Stimulated activated CD8-positive, alpha-beta memory T cell treated with anti-CD3 and anti-CD28 coated beads, Interleukin-4, amount 100 ng/mL, for 24 hours (primary cell): ENCODE measurements around the gene AHNAK.

Experiments used
- DNase-seq: peaks from one replicate; pipeline ENCODE4 v3.0.0-alpha.2; 2020; ENCODE audit warnings: low read depth

AHNAK gene

DNA sequence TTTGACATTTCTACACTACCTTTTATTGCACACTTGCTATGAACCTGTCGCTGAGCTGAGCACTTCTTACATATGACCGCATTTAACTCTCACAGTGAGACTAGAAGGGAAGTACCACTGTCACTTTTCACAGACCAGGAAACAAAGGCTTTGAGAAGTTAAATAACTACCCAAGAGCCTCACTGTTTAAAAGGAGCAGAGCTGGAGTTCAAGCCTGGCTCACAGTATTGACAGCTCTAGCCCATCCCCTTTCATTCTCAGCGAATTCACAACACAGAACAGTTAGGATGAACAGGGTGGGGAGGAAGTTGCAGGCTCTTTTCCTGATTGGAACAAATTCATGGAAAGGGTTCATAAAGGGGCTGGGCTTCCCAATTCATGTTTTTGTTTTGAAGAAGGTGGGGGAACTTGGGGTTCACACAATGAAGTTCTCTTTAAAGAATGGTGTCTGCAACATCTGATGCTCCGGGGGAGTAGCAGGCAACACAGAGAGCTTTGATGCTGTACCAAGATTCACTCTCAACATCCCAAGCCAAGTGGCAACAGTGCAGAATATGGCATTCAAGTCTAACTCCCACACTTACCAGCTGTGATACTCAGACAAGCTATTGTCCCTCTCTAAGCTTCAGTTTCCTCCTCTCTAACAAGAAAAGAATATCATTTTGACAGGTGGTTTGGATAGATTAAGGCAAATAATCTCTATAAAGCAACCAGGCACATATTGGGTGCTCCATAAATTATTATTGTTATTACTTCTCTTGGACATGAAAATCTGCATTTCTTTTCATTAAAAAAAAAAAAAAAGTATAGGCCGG, 110.6 kb downstream of the AHNAK start:
- DNase-seq: no peak

DNA sequence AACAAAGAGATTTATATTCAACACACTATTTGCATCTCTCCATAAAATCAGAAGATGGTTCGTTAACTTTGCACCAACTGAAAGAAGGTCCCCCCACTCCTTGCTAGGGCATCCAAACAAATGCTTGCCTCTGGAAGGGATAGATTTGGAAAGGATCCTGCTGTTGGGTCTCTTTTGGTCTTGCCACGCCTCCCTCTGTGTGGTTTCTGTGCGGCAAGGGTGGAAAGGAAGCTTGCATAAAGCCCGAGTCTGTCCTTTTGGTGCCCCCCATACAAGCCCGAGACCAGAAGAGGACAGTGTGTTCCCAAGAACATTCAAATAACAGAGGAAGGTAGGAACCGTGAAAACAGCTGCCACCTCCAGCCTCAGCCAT, 112.7 kb downstream of the AHNAK start:
- no peak for DNase-seq

DNA sequence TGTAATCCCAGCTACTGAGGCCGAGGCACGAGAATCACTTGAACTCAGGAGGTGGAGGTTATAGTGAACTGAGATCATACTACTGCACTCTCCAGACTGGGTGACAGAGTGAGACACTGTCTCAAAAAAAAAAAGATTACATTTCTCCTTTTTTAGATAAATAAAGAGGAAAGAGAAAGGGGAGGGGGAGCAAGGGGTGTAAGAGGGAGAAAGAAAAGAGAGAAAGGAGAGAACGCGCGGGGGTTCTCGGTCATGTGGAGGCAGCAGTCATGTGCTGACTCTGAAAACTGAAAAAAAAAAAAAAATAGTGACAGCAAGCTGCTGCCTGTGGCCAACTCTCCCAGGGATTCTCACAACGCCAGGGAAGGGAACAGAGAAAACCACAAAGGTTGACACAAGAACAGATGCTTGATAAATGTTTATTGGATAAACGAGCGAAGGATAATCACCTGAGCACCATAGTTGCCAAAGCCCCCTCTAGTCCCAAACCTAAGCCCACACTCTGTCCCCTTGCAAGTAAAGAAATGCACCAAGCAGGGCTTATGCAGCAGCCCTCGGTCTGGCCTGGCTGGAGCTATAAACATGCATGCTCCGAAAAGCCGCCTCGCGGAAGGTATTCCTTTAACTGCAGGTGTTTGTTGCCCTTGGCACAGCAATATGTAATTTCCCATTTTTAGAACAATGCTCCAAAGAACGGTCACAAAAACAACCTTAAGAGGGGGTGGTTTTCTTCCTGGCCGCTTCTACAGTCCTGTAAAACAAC, 113.3 kb downstream of the AHNAK start:
- no peak for DNase-seq

DNA sequence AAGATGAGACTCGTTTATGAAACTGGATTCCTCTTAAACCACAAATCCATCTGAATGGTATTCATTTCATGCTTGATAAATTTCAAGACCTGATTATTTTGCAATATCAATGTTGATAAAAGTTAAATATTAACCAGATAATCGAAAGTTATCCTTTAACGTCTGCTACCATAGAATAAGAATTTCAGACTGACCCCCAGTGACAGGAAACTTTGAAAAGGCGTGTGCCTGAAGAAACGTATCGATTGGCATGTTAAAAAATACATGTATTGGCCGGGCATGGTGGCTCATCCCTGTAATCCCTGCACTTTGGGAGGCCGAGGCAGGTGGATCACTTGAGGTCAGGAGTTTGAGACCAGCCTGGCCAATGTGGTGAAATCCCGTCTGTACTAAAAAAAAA, 113.9 kb downstream of the AHNAK start:
- DNase-seq: no peak

DNA sequence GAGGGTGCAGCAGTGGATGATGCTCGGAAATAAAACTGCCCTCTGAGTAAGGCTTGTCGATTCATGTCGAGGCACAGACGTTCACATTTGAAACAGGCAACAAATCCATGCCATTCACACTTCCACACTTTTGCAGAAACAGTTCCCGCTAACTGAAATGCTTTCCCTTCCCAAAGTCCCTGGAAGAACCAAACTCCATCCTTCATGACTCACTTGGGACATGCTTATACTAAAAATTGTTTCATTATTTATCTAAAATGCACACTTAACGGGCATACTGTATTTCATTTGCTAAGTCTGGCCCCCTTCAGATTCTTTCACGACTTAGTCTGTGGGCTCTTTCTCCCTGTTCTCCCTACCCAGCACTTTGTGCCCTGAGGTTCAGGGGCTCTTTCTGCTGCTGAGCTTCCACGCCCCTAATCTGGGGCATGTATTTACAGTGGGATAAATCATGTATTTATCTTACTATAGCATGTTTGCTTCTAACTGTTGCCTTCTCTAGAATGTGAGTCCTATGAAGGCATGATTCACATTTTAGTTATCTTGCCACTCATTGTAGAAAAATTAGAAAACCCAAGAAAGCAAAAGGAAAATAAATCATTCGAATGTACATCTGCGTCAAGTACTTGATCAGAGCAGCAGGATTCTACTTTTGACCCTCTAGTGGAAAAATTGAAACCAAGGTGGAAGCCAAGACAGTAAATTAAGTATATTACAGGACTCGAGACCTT, 115.3 kb downstream of the AHNAK start:
- no peak for DNase-seq

DNA sequence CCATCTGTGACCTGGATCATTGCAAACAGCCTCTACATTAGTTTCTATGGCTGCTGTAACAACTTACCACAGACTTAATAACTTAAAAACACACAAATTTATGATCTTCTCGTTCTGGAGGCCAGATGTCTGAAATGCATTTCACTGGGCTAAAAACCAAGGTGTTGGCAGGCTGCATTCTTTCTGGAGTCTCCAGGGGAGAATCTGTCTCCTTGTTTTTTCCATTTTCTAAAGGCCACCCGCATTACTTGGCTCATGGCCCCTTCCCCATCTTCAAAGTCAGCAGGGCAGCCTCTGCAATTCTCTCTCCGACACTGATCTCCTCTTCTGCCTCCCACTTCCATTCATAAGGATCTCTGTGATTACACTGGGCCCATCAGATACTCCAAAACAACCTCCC, 116.2 kb downstream of the AHNAK start:
- DNase-seq: no peak

DNA sequence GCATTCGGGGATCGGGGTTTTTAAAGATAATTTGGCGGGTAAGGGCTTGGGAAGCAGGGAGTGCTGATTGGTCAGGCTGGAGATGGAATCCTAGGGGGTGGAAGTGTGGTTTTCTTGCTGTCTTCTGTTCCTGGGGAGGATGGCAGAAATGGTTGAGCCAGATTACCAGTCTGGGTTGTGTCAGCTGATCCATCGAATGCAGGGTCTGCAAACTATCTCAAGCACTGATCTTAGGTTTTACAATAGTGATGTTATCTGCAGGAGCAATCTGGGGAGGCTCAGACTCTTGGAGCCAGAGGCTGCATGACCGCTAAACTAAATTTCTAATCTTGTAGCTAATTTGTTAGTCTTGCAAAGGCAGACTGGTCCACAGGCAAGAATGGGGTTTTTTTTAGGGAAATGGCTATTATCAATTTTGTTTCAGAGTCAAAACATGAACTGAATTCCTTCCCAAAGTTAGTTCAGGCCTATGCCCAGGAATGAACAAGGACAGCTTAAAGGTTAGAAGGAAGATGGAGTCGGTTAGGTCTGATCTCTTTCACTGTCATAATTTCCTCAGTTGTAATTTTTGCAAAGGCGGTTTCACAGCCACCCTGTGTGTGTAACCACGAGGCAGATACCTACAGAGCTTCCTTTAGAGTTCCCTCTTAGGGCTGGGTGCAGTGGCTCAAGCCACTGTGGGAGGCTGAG, 117.6 kb downstream of the AHNAK start:
- no peak for DNase-seq

DNA sequence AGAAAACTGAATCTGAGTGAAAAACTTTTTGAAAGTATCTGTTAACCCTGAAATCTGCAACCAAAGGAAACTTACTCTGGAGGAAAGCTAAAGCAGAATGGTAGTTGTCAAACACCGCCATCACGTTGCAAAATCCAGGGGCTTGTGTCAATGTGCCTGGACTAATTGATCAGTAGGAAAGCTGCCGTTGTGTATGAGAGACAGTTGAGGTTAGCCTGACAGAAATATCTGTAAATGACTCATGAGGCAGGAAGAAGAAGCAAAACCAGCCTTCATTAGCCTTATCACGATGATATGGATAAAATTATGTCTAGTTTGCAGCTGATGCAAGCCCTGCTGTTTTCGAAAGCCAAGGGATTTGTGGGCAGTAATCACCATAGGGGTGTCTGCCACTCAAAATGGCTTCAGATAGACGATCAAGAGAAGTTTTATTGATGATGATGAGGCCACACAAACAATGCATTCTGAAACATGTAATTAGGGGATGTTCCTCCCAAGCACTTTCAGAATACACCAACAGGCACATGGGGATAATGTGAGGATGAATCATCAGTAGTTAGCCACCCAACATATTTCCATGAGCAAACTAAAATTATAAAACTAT, 118.9 kb downstream of the AHNAK start:
- DNase-seq: no peak

DNA sequence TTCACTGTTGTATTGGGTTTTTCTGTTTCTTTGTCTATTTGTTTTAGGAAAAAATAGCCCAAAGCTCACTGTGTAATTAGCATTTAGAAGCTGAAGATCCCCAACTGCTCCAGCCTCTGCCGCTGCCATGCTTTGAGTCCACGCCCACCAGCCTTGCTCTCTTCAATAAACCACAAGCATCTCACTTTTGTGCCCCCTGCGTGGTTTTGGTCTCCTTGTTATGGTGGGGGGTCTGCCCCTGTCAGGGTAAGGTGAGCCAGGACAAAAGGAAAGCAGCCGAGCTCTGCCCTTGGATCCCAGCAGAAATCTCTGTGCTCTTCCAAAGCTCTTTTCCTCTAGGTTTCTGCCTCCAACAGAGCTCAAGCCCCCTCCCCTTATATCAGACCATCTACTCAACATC, 123.6 kb downstream of the AHNAK start:
- DNase-seq: no peak

DNA sequence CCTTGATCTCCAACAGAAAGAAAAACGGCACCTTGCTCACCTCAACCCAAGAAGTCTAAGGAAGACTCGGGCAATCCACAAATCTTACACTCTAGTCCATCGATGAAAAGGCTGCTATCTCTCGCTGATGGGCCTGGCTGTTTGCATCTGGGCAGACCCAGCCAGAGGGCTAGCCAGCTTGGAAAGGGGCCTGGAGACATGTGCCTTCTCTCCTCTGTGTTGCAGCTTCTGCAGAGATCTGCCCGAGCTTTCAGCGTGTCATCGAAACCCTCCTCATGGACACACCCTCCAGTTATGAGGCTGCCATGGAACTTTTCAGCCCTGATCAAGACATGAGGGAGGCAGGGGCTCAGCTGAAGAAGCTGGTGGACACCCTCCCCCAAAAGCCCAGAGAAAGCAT, 124.6 kb downstream of the AHNAK start:
- DNase-seq: no peak

DNA sequence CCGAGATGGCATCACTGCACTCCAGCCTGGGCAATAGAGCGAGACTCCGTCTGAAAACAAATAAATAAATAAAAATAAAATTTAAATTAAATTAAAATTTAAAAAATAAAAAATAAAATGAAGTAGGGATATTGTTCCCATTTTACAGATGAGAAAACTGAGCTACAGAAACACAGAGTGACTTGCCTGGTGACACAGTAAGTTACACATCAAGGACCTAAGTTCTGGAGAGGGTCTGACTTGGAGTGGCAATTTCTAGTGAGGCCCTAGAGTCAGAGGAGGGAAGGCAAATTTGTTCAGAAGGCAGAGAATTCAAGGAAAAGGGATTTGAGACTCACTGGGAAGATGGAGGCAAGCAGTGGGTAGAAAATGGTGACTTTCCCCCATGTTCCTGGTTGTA, 125.7 kb downstream of the AHNAK start:
- DNase-seq: no peak

DNA sequence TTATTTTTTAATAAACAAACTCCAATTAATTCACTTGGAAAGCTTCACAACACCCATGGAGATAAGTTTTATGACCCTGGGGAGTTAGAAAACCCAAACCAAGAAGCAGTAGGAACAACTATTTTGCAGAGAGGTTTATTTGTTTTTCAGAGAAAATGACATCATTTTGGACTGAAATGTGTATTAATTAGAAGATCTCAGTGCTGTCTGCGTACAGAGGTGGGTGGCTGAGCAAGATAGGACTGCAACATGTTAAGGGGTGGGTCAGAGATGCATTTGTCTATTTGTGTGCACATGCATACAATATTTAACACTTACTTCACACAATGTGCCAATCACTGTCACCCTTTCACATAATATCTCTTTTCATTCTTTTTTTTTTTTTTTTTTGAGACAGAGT, 126.7 kb downstream of the AHNAK start:
- no peak for DNase-seq

DNA sequence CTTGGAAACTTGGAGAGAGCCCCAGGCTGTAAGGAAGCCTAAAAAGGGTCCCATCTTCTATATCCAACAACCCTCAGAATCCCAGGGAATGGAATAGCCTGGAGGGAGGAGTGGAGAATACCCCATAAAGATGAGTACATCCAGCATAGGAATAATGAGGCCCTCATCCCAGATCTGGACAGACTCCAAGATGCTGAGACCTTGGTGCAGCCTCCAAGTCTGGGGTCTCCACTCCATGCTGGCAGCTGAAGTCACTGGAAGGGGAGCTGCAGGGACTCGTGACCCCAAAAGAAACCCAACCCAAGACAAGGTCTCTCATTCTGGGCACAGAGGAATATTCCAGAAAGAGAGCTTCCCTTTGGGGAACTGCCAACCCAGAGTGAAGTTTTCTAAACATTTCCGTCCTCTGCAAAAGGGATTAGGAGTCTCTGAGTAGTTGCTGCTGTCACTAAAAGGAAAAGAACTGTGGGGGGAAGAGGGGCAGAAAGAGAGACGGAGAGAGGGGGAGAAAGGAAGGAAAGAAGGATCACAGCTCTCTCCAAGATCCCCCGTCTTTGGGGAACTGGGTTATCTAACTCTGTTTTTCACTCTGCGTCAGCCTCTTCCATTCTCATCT, 127.2 kb downstream of the AHNAK start:
- DNase-seq: no peak

DNA sequence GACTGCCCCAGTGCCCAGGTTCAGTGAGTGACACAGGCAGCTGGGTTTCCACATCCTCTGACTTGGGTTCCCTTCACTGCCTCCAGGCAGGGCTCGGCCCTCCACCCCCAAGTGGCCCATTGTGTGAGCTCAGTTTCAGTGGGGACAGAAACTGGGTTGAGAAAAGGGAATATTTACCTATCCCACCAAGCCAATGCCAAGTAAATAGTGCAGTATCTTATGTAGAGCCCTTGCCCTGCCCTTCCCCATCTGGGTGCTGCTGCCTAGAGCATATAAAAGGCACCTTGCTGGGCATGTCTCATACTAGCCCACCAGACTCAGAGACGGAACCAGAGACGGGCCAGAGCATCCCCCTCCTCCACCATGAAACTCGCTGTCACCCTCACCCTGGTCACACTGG, 127.9 kb downstream of the AHNAK start, which contains the start of gene SCGB1A1:
SCGB1A1 (plus strand) TSS at position 301 of the 400 bp plus-strand sequence; CDS start at position 364, 63 bp downstream.
- no peak for DNase-seq

DNA sequence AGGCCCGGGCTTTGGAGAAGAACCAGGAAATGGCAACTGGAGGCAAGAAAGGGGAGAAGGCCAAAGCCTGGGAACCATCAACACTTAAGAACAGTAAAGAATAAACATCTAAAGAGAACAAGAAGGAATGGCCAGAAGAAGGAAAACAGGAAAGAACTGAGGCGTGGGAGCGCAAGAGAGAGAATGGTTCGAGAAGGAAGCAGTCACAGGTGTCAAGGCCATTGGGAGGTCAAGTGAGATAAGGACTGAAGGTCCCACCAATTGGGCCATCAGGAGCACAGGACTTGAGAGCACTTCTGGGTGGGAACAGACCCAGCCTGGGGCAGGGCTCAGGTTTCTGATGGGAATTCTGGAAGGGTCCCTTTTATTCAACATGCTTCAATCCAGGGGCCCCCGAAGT, 128.5 kb downstream of the AHNAK start:
- DNase-seq: no peak

DNA sequence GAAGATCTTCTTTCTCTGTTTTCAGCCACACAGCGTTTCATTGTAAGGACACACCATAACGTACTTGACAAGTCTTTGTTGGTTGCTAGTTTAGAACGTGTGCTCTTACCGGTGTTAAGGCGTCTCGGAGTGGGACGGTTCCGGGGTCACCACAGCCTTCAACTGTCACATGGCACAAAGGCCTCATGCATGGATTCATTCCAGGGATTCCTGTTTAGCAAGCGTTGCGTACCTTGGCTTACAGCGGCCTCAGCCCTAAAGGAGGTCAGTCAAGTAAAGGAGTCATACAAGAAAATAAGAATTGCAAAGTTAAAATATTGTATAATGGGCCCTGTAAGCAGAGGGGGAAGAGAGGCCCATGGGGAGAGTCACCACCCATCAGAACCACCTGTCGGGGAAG, 130.0 kb downstream of the AHNAK start:
- DNase-seq: no peak

DNA sequence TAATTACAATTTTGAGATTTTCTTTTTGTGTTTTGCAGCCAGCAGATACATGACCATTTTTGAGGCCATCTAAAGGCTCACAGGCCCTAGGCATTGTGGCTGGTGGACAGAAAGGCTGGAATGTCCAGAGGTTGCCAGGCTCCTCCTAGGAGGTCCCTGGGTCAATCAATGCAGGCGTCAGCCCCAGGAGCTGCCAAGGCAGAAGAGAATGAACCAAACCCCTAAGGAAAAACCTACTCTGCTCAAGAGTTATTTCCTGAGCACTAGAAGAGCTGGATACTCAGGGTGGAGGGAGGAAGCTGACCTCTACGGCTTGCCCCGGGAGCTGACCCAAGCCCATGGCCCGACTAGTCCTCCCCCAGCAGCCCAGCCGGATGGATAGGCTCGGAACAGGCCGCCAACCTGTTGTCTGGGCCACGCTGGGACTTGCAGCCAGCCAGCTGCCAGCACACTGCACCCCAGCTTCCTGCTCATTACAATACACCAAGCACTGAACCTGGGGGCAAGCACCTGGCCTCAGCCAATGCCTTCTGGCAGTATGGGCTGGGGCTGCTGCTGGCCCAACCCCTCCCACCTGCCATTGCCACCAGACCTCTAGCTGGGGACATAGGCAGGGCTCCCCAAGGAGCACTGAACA, 133.4 kb downstream of the AHNAK start:
- no peak for DNase-seq

DNA sequence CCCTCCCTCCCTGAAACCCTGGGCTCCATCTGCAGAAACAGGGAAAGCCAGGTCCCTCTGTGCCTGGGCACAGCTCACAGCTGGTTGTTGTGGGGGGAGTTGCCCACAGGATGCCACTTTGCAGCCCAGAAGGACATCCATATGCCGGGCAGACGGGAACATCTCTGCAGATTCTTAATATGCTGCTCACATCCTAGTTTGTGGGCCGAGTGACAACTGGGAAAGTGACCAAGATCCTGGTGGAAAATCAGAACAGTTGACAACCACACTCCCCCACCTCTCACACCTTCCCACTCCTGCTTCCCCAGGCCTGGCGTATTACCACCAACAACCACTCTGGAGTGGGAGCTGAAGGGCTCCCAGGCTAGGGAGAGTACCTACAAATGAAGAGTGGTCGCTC, 135.1 kb downstream of the AHNAK start:
- no peak for DNase-seq

DNA sequence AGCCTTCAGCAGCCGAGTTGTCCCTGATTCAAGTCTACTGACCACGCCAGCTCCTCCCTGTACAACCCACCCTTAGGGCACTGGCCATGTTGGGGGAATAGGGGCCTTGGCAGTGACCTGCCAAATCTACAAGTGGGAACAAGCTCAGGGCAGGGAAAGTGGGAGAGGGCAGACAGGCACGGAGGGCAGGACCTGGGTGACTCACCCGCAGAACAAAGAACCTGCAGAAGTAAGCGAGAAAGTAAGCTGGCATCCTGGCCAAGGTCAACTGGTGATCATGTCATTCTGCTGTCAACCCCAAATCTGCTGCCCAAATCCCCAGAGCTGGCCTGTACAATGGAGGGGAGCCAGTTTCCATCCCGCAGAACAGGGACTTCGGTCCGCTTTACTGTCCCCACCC, 135.6 kb downstream of the AHNAK start:
- DNase-seq: no peak

DNA sequence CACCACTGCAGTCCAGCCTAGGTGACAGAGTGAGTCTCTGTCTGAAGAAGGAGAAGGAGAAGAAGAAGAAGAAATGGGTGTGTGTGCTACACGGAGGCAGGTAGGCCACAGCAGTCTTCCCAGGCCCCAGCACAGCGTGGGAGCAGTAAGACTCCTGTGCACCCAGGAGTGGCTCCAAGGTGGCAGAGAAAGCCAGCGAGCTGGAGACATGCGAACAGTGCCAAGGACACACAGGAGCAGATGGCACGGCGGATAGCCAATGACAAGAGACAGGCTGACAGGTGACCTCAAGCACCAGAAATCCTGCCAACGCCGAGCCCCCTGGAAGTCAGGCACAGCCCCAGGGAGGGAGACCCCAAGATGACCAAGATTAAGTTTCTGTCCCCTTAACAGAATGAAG, 136.8 kb downstream of the AHNAK start:
- no peak for DNase-seq

DNA sequence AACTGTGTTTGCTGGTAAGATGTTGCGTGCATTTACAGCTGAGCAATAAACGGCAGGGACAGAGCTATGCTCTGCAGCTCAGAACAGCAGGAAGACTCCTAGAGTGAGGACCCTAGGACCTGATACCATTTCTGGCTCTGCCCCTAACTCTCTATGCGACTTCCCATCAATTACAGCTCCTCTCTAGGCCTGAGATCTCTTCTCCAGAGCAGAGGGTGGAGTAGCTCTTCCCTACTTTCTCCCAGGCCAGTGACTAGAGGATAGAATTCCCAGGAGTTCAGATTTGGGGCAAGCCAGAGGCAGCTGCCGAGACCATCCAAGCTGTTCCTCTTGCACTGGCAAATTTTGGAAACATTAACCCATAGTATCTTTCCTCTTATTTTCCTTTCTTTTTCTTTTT, 140.6 kb downstream of the AHNAK start:
- DNase-seq: no peak
